T-helper 2 cell (primary cell): ENCODE measurements around the gene TGFBI.

Source experiments
- DNase-seq, 5 experiments: peaks; one replicate each; pipeline versions ENCODE4 v3.0.0 to v3.0.0-alpha.2; 2012 to 2022

The TGFBI gene

DNA sequence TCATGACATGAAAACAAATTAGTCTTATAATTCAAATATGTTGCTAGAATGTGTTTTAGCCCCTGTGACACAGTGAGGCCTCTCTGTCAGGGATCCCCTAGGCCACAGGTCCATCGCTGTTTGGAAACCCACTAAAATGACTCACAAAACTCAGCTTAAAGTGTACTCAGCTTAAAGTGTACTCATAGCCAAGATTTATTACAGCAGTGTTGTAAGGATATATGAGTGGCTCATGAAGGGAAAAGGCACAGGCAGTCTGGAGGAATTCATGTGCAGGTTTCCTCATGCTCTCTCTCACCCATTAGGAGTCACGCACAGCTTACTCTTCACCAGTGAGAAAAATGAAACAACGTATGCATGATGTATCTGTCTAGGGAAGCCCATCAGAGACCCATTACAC, 24.4 kb upstream of the TGFBI start:
- no peak for DNase-seq

DNA sequence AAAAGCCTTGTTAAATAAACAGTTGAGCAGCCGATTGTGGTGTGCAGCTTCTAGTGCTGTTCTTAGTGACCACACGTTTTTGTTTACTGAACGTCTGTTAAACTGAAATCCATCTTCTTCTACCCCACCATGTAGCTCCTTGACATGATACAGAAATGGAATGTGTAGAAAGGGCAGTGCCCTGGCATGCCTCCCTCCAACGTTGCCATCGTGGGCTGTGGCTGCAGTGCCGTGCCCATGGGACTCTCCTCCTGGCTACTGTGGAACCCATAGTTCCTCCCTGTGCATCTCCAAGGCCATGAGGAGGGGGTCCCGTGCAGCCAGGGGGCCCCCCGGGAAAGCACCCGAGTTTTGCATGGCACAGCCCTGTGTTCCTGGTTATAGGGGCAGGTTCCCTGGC, 23.3 kb upstream of the TGFBI start:
- DNase-seq, result no peak

GRCh38 chr5:136006164-136006563, 22.6 kb upstream of the TGFBI start:
- DNase-seq, result no peak

GRCh38 chr5:136006761-136007251, 22.0 kb upstream of the TGFBI start:
- no peak for DNase-seq

DNA sequence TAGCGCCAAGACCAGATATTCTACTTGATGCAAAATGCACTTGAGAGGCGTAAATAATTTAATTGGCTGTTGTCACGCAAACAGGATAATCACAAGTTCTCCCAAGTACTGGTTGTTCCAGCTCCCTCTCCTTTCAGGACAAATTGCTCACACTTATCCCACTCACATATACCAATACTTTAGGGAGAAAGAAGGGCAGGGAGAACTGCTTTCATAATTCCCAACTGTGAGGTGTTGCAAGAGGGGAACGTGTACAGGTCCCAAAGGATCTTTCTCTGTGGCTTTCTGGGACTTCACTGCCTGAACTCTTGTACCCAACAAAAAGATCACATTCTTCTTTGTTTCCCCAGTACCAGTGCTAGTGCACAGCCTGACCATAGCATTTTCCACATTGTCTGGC, 21.5 kb upstream of the TGFBI start:
- DNase-seq, result no peak

GRCh38 chr5:136011414-136012001, 17.3 kb upstream of the TGFBI start:
- DNase-seq, result no peak

GRCh38 chr5:136012041-136012804, 16.6 kb upstream of the TGFBI start:
- no peak for DNase-seq

GRCh38 chr5:136013559-136013958, 15.2 kb upstream of the TGFBI start:
- no peak for DNase-seq

DNA sequence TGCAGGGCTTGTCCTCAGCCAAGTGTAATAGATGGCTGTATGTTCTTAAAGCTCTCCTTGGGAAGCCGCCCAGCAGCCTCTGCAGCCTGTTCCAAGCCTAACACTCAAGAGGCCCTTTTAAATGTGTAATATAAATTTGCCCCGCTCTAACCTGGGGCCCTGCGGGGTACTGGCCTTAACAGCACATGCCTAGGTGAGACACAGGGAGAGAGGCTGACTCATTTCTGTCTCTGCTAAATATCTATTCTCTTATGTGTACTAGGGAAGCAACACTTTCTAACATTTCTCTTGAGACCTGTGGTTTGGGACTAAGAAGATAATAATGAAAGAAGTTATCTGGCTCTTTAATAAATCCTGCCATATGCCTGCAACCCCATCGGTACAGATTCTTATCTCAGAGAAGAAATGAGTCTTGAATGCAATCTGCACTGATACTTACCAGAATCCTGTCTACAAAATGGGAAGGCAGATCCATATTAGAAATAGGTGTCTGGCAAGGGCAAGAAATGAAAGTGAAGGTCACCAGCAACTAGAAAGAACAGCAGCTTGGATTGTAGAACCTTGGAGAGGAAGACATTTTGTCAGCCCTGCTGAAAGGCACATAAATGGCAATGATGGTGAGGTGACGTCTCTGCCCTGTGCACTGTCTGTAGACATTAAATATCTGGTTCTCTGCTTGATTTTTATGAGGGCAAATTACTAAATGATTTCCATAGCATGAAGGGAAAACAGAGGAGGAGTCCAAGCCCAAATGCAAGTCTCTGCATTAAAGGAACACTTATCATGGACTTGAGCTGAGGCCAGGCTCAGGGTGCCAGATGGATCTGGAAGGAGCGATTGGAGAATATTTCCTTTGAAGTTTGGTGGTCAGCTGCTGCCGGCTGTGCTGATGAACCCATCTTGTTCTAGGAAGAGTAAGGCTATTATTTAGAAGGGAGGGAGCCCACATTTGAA, 14.5 kb upstream of the TGFBI start:
- no peak for DNase-seq

GRCh38 chr5:136015003-136015375, 13.8 kb upstream of the TGFBI start:
- DNase-seq, result no peak

DNA sequence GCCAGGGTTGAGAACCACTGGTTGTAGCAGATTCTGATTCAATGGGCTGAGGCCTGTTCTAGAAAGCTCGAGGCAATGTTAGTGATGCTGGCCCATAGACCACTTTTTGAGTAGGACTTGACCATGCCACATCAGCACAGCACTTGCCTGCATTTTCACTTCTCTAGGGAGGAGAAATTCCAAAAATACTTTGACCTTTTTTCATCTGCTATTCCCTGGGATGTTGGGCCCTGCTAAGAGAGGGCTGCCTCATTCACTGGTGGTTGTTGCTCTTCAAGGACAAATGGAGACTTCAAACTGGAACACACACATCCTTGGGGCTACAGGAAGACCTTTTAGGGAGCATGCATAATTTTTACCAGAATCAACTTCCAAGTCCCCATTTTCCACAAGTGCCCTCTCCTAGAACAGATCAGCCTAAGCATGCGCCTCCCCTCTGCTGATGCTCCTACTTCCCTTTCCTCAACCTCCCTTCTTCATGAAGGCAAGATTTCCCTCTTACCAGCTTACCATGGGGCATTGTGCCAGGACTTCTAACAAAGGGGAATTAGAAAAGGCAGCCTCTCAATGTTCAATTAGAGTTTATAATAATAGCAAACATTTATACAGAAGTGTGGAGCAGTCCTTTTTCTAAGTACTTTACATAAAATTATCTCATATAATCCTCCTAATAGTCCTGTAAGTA, 12.7 kb upstream of the TGFBI start:
- DNase-seq, result no peak

GRCh38 chr5:136016945-136017530, 11.8 kb upstream of the TGFBI start:
- DNase-seq, result no peak

GRCh38 chr5:136018814-136019783, 9.7 kb upstream of the TGFBI start:
- no peak for DNase-seq

DNA sequence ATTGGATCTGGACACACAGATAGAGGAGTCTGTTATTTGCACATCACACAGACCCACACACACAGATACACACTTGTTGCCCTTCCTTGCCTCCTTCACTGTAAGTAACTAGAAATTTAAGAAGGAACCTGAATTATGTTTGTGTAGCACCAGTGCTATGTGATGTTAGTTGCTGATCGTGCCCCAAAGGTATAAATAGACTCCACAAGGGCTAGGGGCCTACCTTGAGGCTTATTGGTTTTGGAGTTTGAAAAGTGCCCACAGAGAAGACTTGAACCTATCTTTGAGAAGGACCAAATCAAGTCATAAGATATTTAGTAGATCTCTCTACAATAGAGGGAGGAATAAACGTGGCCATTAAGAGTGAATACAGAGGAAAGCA, 8.8 kb upstream of the TGFBI start:
- no peak for DNase-seq

DNA sequence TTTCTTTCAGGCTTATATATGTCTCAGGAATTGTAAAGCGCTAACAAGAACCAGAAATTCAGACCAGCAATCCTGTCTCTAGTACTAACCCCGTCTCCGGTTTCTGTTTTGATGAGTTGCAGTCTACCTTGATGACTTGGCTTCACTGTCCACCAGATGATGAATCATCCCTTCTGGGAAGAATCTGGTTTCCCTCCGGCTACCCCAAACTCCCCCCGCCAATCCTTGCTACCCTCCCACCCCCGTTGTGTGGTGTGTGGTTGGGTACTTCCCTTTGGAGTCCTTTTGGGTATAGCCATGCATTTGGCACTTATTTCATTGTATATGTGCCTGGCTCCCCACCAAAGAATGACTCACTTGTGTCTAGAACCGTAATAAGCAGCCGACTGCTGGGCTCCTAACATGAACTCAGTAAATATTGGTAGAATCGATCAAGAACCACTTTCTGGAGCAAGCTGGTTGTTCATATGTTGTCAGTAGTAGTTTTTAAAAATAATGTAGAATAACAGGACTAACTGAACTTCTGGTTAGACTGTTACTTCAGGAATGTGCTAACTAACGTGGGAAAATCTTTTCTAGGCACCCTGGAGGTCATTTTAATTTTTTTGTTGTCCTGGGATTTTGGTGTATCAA, 8.3 kb upstream of the TGFBI start:
- DNase-seq, result no peak

DNA sequence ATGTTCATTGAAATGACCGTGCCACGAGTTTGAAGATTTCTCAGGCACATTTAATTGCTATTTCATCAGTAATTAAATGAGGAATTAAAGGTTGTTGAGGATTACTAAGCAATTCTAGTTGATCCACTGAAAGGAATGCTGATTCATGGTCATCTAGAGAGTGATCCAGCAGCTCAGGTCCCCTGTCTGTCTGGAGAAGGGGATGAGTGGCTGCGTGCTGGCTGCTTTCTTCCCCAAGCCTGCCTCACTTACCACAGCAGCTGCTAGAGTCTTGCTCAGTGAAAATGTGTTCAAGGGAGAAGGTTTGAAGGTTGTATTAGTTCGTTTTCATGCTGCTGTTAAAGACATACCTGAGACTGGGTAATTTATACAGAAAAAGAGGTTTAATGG, 7.8 kb upstream of the TGFBI start:
- DNase-seq, result no peak

DNA sequence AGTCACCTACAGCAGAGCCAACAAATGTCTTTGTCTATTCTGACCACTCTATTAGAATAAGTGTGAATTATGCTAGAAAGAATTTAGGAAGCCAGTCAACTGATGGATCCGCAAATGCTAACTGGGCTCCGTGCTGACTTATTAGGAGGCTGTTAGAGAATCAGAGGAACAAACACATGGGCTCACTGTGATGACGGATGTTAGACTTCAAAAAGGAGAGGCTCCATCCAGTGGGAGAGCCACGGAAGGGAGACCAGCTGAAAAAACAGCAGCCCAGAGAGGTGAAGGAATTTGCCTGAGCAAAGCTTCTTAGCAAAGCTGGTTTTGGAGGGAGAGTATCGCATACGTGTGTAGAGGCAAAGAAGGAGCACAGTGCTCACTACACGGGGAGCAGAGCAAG, 5.8 kb upstream of the TGFBI start:
- no peak for DNase-seq

DNA sequence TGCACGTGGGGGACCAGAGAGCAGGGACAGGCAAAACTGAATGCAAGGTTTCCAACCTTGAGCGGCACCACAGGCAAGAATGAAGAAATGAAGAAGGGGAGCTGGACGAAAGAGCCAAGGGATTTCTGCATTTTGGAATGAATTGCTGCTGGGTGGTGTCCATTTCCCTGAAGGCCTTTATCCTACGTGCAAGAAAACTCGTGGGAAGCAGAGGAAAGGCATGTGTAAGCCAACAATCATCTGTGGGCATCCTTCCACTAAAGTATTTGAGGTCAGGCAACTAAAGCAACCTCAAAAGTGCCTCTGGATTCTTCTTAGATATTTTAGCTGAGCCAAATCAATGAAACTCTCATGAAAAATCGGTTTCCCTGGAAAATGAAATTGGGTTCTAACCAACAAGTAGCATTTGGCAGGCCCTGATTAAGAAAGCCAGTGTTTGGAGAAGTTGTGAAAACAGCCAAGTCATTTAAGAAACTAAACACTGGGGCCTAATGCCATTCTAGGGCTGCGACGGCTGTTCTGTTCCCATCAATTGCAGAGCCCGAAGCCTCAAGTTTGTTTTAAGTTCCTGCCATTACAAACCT, 4.7 kb upstream of the TGFBI start:
- DNase-seq, result no peak

DNA sequence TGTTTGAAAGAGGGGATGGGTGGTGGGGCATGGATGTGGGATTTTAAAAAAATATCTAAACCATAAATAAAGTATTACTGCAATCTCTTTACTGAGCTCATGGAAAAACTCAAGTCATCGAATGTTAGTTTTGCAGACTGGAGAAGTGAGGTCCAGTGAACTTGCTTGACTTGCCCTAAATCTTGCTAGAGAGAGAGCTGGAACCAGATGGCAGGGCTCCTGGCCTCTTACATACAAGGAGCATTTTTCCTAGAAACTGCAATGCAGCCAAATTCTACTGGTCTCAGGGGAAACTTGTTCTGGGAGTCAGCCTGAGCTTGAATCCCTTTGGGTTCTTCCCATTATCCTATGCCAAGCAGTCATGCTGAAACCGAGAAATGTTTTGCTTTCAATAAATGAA, 2.9 kb upstream of the TGFBI start:
- DNase-seq, result no peak

DNA sequence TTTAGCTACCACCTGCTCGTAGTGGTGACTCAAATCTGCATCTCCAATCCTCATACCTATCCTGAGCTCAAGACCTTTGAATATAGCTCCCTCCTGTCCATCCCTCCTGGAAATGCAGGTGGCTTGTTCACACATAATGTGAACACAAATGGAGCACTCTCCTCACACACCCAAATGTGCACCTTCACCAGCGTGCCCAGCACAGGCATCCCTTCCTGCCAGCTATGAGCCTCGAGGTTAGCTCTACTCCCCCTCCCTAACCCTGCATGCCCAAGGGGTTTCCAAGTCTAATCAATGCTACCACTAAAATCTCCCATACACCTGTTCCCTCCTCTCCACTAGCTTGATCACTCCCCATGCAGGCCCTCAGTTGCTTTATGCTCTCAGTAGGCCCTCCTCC, 2.2 kb upstream of the TGFBI start:
- no peak for DNase-seq
